ENCODE measurements around the gene FAM89B. TPM values are rescaled to one million over a fixed set of nuclear protein-coding genes. Genes with fewer than 3 reads are reported as not detected.

FAM89B gene
- total and polyA plus RNA-seq, 2 donors (not counting 3 experiments of a cell fraction or from before 2014, with no cell fraction given) = 63.1 to 153 TPM

DNA sequence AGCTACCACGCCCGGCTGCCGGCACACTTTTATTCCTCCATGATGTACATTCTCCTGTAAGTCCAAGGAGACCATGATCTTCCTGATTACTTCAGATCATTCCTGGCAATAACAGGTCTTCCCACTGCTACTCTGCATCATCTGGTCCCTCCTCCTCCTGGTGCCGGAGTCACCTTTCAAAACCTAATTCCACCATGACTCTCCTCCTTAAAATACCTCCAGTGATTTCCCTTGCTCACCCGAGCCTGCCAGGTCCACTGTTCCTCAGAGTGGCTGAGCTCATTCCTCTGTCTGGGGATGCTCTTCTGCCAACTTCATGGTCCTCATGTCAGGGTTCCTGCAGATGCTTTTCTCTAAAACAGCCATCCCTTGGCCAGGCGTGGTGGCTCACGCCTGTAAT is 10.3 kb upstream of the FAM89B start:
- H3K36me3 ChIP-seq (ENCODE audit: control insufficient read depth in 2 of 2, extremely low read depth in 1 of 2, insufficient read depth in 2 of 2, low read length in 2 of 2) = no peaks in the 10 kb centered on the region
- peaks cover 47% of the 10 kb centered on the region for H3K4me1 ChIP-seq (ENCODE audit: control insufficient read depth, extremely low read depth, insufficient read depth, low read length)
- no peaks in the 10 kb centered on the region for H3K9me1 ChIP-seq (replicated peaks; ENCODE audit: control insufficient read depth, extremely low read depth, insufficient read depth, low read length)
- no peak overlapping the region for H3K4me3 ChIP-seq (replicated peaks in 1 of 3; ENCODE audit: insufficient read depth in 1 of 3, low read depth in 1 of 3, low read length in 3 of 3)
- TF ChIP-seq GATA2 (IDR thresholded peaks at IDR 0.05; ENCODE audit: insufficient read depth, insufficient read length, low read depth, low read length) (no peak), JUN (IDR thresholded peaks at IDR 0.05; ENCODE audit: borderline replicate concordance, insufficient read depth, insufficient read length, low read depth) (no peak), EZH2 (IDR thresholded peaks at IDR 0.05; ENCODE audit: borderline replicate concordance, low read depth, low read length, severe bottlenecking) (no peak), POLR2A (IDR thresholded peaks at IDR 0.05; ENCODE audit: low read depth, low read length) (no peak), MYC (IDR thresholded peaks at IDR 0.05; ENCODE audit: low read depth, low read length) (no peak), POLR2AphosphoS5 (IDR thresholded peaks at IDR 0.05; ENCODE audit: insufficient read depth, low read depth, low read length) (no peak), FOS (IDR thresholded peaks at IDR 0.05; ENCODE audit: borderline replicate concordance, insufficient read depth, low read length) (no peak)
- TF ChIP-seq, protein P1, sequence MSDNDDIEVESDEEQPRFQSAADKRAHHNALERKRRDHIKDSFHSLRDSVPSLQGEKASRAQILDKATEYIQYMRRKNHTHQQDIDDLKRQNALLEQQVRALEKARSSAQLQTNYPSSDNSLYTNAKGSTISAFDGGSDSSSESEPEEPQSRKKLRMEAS (IDR thresholded peaks at IDR 0.05; ENCODE audit: insufficient read depth, insufficient read length) = no peak
- TF ChIP-seq, protein P2, sequence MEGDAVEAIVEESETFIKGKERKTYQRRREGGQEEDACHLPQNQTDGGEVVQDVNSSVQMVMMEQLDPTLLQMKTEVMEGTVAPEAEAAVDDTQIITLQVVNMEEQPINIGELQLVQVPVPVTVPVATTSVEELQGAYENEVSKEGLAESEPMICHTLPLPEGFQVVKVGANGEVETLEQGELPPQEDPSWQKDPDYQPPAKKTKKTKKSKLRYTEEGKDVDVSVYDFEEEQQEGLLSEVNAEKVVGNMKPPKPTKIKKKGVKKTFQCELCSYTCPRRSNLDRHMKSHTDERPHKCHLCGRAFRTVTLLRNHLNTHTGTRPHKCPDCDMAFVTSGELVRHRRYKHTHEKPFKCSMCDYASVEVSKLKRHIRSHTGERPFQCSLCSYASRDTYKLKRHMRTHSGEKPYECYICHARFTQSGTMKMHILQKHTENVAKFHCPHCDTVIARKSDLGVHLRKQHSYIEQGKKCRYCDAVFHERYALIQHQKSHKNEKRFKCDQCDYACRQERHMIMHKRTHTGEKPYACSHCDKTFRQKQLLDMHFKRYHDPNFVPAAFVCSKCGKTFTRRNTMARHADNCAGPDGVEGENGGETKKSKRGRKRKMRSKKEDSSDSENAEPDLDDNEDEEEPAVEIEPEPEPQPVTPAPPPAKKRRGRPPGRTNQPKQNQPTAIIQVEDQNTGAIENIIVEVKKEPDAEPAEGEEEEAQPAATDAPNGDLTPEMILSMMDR (IDR thresholded peaks at IDR 0.05; ENCODE audit: extremely low read depth in 1 of 2, insufficient read depth in 1 of 2, low read depth in 1 of 2, low read length in 2 of 2) = no peak
- BruUV-seq (replicated peaks) = no TSS peak
- no peak overlapping the region for H3K27ac ChIP-seq (ENCODE audit: insufficient read depth, low read depth, low read length)
- dilution Hi-C loops (cut with MboI; ENCODE audit: extremely low pct_ligation_motif_present, low sequenced_read_pairs) (no loop called here), intact Hi-C loops (cut with micrococcal nuclease) (no loop called here)
- CTCF ChIA-PET = interaction anchor here (1.0 to 4.3 kb wide), 2 partner anchors 10 to 22 kb away, joined by 3 to 54 read pairs; partner anchors contain the start of gene FAM89B
- POLR2A ChIA-PET = no interaction called here
- FAIRE-seq (no peak), DNase-seq (ENCODE audit: low read depth, low spot score) (no peak)
- H3K27me3 ChIP-seq (ENCODE audit: control insufficient read depth in 2 of 2, insufficient read depth in 2 of 2, low read length in 2 of 2) = no peaks in the 10 kb centered on the region
- no peak overlapping the region for H2AFZ ChIP-seq (ENCODE audit: low read depth, low read length)
- H3K9ac ChIP-seq (replicated peaks; ENCODE audit: extremely low read depth, insufficient read depth, low read length) = no peak overlapping the region
- no peak overlapping the region for H3K4me2 ChIP-seq (ENCODE audit: insufficient read depth, low read length)
- H4K20me1 ChIP-seq (replicated peaks; ENCODE audit: control insufficient read depth, extremely low read depth, insufficient read depth, low read length) = no peaks in the 10 kb centered on the region
- H3K79me2 ChIP-seq (ENCODE audit: control insufficient read depth, insufficient read depth, low read length) = peaks cover 5% of the 10 kb centered on the region
- no peaks in the 10 kb centered on the region for H3K9me3 ChIP-seq (replicated peaks; ENCODE audit: control insufficient read depth, insufficient read depth, low read length)

Data from endothelial cell of umbilical vein (primary cell).